H9 (cell line): ENCODE results near the gene ADAMTS17. TPM values are rescaled to one million over a fixed set of nuclear protein-coding genes. Genes with fewer than 3 reads are reported as not detected.

Source experiments
- DNase-seq: peaks from one replicate; pipeline ENCODE4 v3.0.0-alpha.2; 2017
- H2AFZ ChIP-seq: one replicate; pipeline ENCODE4 v1.6.1; 2013; ENCODE audit warnings: mild to moderate bottlenecking, low read length, control low read depth, moderate library complexity
- H2AK5ac ChIP-seq: 2 replicates; pipeline ENCODE4 v1.6.1; 2013; ENCODE audit warnings: low read length, control low read depth, mixed read lengths; ENCODE audit not compliant: insufficient read length
- H2BK120ac ChIP-seq: one replicate; pipeline ENCODE4 v1.6.1; 2013; ENCODE audit warnings: low read depth, mild to moderate bottlenecking, low read length, control low read depth, inconsistent platforms; ENCODE audit not compliant: poor library complexity, severe bottlenecking
- H2BK12ac ChIP-seq: 2 replicates; pipeline ENCODE4 v1.6.1; 2013; ENCODE audit warnings: low read length, control low read depth, mixed read lengths, low read depth; ENCODE audit not compliant: insufficient read length
- H2BK15ac ChIP-seq: 2 replicates; pipeline ENCODE4 v1.6.1; 2013; ENCODE audit warnings: low read depth, low read length, control low read depth
- H2BK20ac ChIP-seq: one replicate; pipeline ENCODE4 v1.6.1; 2013; ENCODE audit warnings: low read depth, mild to moderate bottlenecking, low read length, control low read depth, inconsistent platforms; ENCODE audit not compliant: poor library complexity, severe bottlenecking
- H2BK5ac ChIP-seq: 2 replicates; pipeline ENCODE4 v1.6.1; 2013; ENCODE audit warnings: low read length, control low read depth, mixed read lengths; ENCODE audit not compliant: insufficient read length
- H3K14ac ChIP-seq: 2 replicates; pipeline ENCODE4 v1.6.1; 2013; ENCODE audit warnings: low read length, control low read depth; ENCODE audit not compliant: insufficient read depth
- H3K18ac ChIP-seq: 2 replicates; pipeline ENCODE4 v1.6.1; 2013; ENCODE audit warnings: low read depth, mild to moderate bottlenecking, mixed read lengths, low read length, control low read depth; ENCODE audit not compliant: insufficient read length
- H3K23ac ChIP-seq: 2 replicates; pipeline ENCODE4 v1.6.1; 2013; ENCODE audit warnings: low read length, control low read depth, mixed read lengths, low read depth; ENCODE audit not compliant: insufficient read length
- H3K23me2 ChIP-seq: 2 replicates; pipeline ENCODE4 v1.6.1; 2013; ENCODE audit warnings: low read depth, mild to moderate bottlenecking, mixed read lengths, low read length, control low read depth; ENCODE audit not compliant: insufficient read length, poor library complexity, severe bottlenecking
- H3K27ac ChIP-seq: 2 replicates; pipeline ENCODE4 v1.5.1; 2013; ENCODE audit warnings: low read length, control low read depth, mixed read lengths, low read depth; ENCODE audit not compliant: insufficient read length
- H3K27me3 ChIP-seq: 2 replicates; pipeline ENCODE4 v1.6.1; 2013; ENCODE audit warnings: low read length, control low read depth, inconsistent platforms; ENCODE audit not compliant: insufficient read depth
- H3K4ac ChIP-seq: 2 replicates; pipeline ENCODE4 v1.6.1; 2013; ENCODE audit warnings: low read depth, mild to moderate bottlenecking, control low read depth, inconsistent platforms, low read length, moderate library complexity
- H3K4me1 ChIP-seq: 2 replicates; pipeline ENCODE4 v1.6.1; 2013; ENCODE audit warnings: low read length, control low read depth, inconsistent platforms; ENCODE audit not compliant: insufficient read depth
- H3K4me2 ChIP-seq: 2 replicates; pipeline ENCODE4 v1.6.1; 2013; ENCODE audit warnings: low read length, control low read depth, mixed read lengths; ENCODE audit not compliant: insufficient read length, insufficient read depth
- H3K56ac ChIP-seq: 2 replicates; pipeline ENCODE4 v1.6.1; 2013; ENCODE audit warnings: low read depth, mild to moderate bottlenecking, mixed read lengths, low read length, control low read depth; ENCODE audit not compliant: insufficient read length
- H3K79me1 ChIP-seq: 2 replicates; pipeline ENCODE4 v1.6.1; 2013; ENCODE audit warnings: low read depth, mild to moderate bottlenecking, moderate library complexity, low read length, control low read depth, inconsistent platforms; ENCODE audit not compliant: insufficient read depth, poor library complexity, severe bottlenecking
- H3K79me2 ChIP-seq: 2 replicates; pipeline ENCODE4 v1.6.1; 2013; ENCODE audit warnings: low read length, control low read depth, inconsistent platforms; ENCODE audit not compliant: insufficient read depth
- H3K9ac ChIP-seq: 2 replicates; pipeline ENCODE4 v1.6.1; 2013; ENCODE audit warnings: low read length, control low read depth, mixed read lengths; ENCODE audit not compliant: insufficient read length; ENCODE audit errors: extremely low read depth
- H3K9me3 ChIP-seq: one replicate; pipeline ENCODE4 v1.6.1; 2013; ENCODE audit warnings: low read depth, low read length, inconsistent platforms; ENCODE audit not compliant: control insufficient read depth
- H3T11ph ChIP-seq: one replicate; pipeline ENCODE4 v1.6.1; 2013; ENCODE audit warnings: mild to moderate bottlenecking, low read length, control low read depth, inconsistent platforms
- H4K20me1 ChIP-seq: one replicate; pipeline ENCODE4 v1.6.1; 2013; ENCODE audit not compliant: control insufficient read depth, insufficient read length, insufficient read depth
- H4K5ac ChIP-seq: 2 replicates; pipeline ENCODE4 v1.6.1; 2013; ENCODE audit warnings: low read depth, mild to moderate bottlenecking, mixed read lengths, low read length, control low read depth; ENCODE audit not compliant: insufficient read length
- H4K8ac ChIP-seq: replicated peaks from 2 replicates; pipeline ENCODE4 v1.6.1; 2013; ENCODE audit warnings: low read length, control low read depth, mixed read lengths, low read depth; ENCODE audit not compliant: insufficient read length
- H4K91ac ChIP-seq: 2 replicates; pipeline ENCODE4 v1.6.1; 2013; ENCODE audit warnings: low read depth, mild to moderate bottlenecking, moderate library complexity, mixed read lengths, low read length, control low read depth; ENCODE audit not compliant: insufficient read length
- H3K27ac Mint-ChIP-seq, 3 experiments: 2 replicates in 2 of 3; 3 replicates in 1 of 3; pipeline ENCODE4 v1.8.0; 2020 to 2021; ENCODE audit warnings: mixed read lengths in 3 of 3, mild to moderate bottlenecking in 1 of 3, moderate library complexity in 1 of 3
- H3K27me3 Mint-ChIP-seq: 2 replicates; pipeline ENCODE4 v1.8.0; 2021; ENCODE audit warnings: low read depth, mild to moderate bottlenecking, moderate library complexity, mixed read lengths
- H3K36me3 Mint-ChIP-seq, 3 experiments: 2 replicates in 2 of 3; 3 replicates in 1 of 3; pipeline ENCODE4 v1.8.0; 2020 to 2021; ENCODE audit warnings: low read depth in 3 of 3, mixed read lengths in 3 of 3; ENCODE audit not compliant: insufficient read depth in 1 of 3
- H3K4me1 Mint-ChIP-seq, 2 experiments: 2 replicates each; pipeline ENCODE4 v1.8.0; 2020; ENCODE audit warnings: mixed read lengths in 2 of 2
- H3K4me3 Mint-ChIP-seq, 2 experiments: 2 replicates in 1 of 2; 3 replicates in 1 of 2; pipeline ENCODE4 v1.8.0; 2020 to 2021; ENCODE audit warnings: mild to moderate bottlenecking in 2 of 2, mixed read lengths in 2 of 2, moderate library complexity in 1 of 2
- H3K9me3 Mint-ChIP-seq, 2 experiments: 2 replicates in 1 of 2; 3 replicates in 1 of 2; pipeline ENCODE4 v1.8.0; 2020; ENCODE audit warnings: mild to moderate bottlenecking in 2 of 2, mixed read lengths in 2 of 2, moderate library complexity in 1 of 2
- CTCF ChIP-seq: fragments of 200-600 bp; sonication (generic); conservative IDR thresholded peaks from 3 replicates; pipeline ENCODE4 v1.8.0; 2021; ENCODE audit warnings: antibody characterized with exemption, mild to moderate bottlenecking
- WGBS: extraction: QIAGEN DNeasy Blood & Tissue Kit; methylation state at CpG from one replicate; pipeline ENCODE4 v1.1.7; 2013; ENCODE audit warnings: missing lambda C conversion rate, low lambda C conversion rate, mixed read lengths; ENCODE audit not compliant: insufficient read length; ENCODE audit errors: extremely low coverage; 5-methylcytosine and 5-hydroxymethylcytosine counted together
- total RNA-seq: library from RNA; stranded (reverse); gene quantifications from 2 replicates; pipeline ENCODE4 v1.2.1, GENCODE V29; 2021

ADAMTS17 gene
- total RNA-seq, 1 experiment from 2014 or later: 2.9 TPM

GRCh38 chr15:100383302-100384107, 41.7 kb upstream of the ADAMTS17 start:
- Histone ChIP-seq H3K14ac (no peak overlapping the region), H2BK20ac (no peak overlapping the region), H3K79me1 (no peaks in the 10 kb centered on the region), H3T11ph (no peak overlapping the region), H2AFZ (no peak overlapping the region), H3K9ac (no peak overlapping the region), H3K18ac (no peak overlapping the region), H2BK12ac (no peak overlapping the region), H3K56ac (no peak overlapping the region), H2BK5ac (no peak overlapping the region), H3K4me2 (no peak overlapping the region), H3K27ac (no peak overlapping the region), H3K23me2 (no peaks in the 10 kb centered on the region), H3K4me1 (no peaks in the 10 kb centered on the region), H2AK5ac (no peak overlapping the region), H2BK120ac (no peak overlapping the region), H3K9me3 (peaks cover 35% of the 10 kb centered on the region), H4K8ac (no peak overlapping the region), H4K91ac (no peak overlapping the region), H3K4ac (no peak overlapping the region), H4K5ac (no peak overlapping the region), H3K27me3 (no peaks in the 10 kb centered on the region), H3K79me2 (no peaks in the 10 kb centered on the region), H4K20me1 (no peaks in the 10 kb centered on the region), H2BK15ac (peak overlapping the region; percentile 48; the same call in 1 of the 2 replicates), H3K23ac (no peak overlapping the region)
- Mint-ChIP-seq H3K27ac (no peak overlapping the region), H3K27me3 (peaks cover 4% of the 10 kb centered on the region; the same call in 1 of the 2 replicates), H3K4me3 (no peak overlapping the region), H3K36me3 (peaks cover 16 to 42% (median 33%) of the 10 kb centered on the region in 3 experiments), H3K4me1 (no peaks in the 10 kb centered on the region), H3K9me3 (peaks cover 59 to 69% of the 10 kb centered on the region in 2 experiments)
- TF ChIP-seq CTCF: peak; percentile 68
- WGBS: no CpG with 5 or more reads among the region's 3 CpGs
- peak; percentile 48 for DNase-seq
